ENCODE results near the gene LRRC2.
"Not testable (repeated sequence)": the region's sequence is repeated elsewhere in the genome, so short reads cannot be mapped to it uniquely, and the experiment has no call there.

Gene LRRC2

DNA sequence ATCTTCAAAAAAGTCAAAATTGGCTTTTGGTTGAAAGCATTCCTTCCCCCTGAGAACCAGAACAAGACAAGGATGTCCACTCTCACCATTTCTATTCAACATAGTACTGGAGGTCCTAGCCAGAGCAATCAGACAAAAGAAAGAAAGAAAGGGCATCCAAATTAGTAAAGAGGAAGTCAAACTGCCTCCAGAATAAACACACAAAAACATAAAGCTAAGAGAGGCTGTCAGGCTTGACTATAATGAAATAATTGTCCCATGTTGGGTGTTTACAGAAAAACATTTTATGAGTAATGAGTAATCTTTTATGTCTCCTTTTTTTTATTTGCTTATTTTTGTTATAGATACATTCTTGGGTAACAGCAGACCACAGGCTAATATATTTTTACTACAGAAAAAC, 27.9 kb upstream of the LRRC2 start:
- TF ChIP-seq ZFX (IDR thresholded peaks at IDR 0.05; ENCODE audit: borderline replicate concordance) = no peak
- TF ChIP-seq, protein P1, sequence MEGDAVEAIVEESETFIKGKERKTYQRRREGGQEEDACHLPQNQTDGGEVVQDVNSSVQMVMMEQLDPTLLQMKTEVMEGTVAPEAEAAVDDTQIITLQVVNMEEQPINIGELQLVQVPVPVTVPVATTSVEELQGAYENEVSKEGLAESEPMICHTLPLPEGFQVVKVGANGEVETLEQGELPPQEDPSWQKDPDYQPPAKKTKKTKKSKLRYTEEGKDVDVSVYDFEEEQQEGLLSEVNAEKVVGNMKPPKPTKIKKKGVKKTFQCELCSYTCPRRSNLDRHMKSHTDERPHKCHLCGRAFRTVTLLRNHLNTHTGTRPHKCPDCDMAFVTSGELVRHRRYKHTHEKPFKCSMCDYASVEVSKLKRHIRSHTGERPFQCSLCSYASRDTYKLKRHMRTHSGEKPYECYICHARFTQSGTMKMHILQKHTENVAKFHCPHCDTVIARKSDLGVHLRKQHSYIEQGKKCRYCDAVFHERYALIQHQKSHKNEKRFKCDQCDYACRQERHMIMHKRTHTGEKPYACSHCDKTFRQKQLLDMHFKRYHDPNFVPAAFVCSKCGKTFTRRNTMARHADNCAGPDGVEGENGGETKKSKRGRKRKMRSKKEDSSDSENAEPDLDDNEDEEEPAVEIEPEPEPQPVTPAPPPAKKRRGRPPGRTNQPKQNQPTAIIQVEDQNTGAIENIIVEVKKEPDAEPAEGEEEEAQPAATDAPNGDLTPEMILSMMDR (IDR thresholded peaks at IDR 0.05) = no peak
- H3K27ac ChIP-seq = peak overlapping the region; percentile 59

DNA sequence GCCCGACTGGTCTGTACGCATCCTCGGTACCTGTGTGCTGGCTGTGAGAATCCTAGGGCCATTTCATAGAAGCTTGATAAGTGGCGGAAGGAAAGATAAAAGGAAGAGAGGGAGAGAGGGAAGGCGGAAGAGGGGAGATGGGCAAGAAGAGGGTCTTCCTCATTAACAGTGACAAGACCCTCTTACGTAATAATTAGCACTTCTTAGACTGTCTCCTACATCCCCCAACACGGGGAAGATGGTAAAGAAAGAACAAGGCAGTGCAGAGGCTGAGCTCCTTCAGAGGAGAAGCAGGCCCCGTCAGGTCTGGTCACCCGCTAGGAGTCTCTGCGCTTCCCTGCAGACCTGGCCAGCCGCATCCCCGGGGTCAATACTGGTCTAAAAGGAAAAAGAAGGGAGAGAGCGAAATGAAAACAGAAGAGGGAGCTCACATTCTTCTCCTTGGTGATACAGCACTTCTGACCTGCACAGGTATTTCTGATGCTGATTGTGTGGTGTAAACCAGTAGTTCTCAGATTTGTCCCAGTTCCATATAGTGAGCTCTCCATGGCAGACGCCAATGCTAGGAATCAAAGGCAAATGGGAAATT, 27.3 kb upstream of the LRRC2 start:
- TF ChIP-seq ZFX (IDR thresholded peaks at IDR 0.05; ENCODE audit: borderline replicate concordance) = no peak
- TF ChIP-seq, protein P1 (IDR thresholded peaks at IDR 0.05) = no peak

DNA sequence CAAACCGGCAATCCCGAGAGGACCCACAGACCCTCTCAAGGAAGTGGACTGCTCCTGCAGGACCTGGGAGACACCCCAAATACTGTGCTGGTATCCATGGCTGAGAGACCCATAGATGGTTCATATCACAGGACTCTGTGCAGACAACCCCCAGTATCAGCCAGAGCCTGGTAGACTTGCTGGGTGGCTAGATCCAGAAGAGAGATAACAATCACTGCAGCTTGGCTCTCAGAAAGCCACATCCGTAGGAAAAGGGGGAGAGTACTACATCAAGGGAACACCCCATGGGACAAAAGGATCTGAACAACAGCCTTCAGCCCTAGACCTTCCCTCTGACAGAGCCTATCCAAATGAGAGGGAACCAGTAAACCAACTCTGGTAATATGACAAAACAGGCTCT, 21.2 kb upstream of the LRRC2 start:
- H3K27ac ChIP-seq = not testable (repeated sequence)

More for the DNA sequence above, 27.3 kb upstream of the LRRC2 start:
- H3K27ac ChIP-seq = peak overlapping the region; percentile 59

DNA sequence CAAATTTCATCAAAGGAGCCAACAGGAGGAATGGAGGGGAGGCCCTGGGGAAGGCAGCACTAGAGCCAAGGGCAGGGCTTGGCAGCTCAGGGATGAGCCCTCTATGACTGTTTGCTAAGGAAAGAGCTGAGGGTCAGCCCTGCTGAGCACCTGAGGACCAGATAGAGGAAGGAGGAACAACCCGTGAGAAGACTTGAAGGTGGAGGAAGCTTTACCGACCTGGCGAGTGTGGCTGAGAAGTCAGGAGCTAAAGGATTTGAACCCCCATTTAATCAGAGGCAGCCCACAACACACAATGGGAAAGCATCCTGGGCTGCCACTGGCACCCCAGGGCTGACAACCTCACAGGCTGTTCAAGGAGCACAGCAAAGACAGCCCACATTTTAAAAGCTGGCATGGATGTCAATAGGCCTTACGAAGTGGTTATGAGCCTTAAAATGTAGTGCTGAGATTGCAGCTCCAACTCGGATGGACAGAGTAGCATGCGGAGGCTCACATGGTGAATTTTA, 20.7 kb upstream of the LRRC2 start:
- TF ChIP-seq, protein P1 (IDR thresholded peaks at IDR 0.05) = no peak
- no peak for TF ChIP-seq ZFX (IDR thresholded peaks at IDR 0.05; ENCODE audit: borderline replicate concordance)
- peak overlapping the region; percentile 54 for H3K27ac ChIP-seq

DNA sequence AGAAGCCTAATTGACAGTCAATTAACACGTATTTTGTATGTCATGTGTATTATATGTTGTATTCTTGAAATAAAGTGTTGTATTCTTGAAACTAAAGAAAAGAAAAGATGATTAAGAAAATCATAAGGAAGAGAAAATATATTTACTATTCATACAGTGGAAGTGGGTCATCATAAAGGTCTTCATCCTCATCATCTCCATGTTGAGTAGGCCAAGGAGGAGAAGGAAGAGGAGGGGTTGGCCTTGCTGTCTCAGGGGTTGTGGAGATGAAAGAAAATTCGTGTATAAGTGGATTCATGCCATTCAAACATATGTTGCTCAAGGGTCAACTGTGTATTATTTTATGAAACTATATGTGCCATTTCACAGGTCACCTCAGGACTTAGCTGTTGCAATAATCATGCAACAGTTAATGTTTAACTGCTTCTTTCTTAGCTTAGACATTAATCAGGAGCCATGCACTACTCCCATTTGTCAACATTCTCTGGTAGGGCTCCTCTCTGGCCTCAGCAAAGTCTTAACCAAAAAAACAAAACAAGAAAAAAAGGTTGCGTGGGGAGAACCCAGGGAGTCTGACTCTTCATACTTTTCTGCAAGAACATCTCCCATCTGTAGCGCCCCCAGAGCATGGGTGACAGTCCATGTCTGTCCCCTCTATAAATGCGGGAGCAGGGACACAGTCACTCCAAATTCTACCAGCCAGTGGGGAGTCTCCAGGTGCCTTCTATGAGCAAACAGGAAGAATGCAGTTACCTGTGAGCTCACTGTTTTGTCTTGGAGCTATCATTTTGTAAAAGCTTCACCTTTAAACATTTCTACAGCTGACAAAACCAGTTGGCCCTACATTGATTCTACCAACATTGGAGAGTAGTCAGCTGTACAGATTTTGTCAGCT, 19.9 kb upstream of the LRRC2 start:
- TF ChIP-seq, protein P1 (IDR thresholded peaks at IDR 0.05) = no peak
- TF ChIP-seq ZFX (IDR thresholded peaks at IDR 0.05; ENCODE audit: borderline replicate concordance) = no peak
- peak overlapping the region; percentile 54 for H3K27ac ChIP-seq

DNA sequence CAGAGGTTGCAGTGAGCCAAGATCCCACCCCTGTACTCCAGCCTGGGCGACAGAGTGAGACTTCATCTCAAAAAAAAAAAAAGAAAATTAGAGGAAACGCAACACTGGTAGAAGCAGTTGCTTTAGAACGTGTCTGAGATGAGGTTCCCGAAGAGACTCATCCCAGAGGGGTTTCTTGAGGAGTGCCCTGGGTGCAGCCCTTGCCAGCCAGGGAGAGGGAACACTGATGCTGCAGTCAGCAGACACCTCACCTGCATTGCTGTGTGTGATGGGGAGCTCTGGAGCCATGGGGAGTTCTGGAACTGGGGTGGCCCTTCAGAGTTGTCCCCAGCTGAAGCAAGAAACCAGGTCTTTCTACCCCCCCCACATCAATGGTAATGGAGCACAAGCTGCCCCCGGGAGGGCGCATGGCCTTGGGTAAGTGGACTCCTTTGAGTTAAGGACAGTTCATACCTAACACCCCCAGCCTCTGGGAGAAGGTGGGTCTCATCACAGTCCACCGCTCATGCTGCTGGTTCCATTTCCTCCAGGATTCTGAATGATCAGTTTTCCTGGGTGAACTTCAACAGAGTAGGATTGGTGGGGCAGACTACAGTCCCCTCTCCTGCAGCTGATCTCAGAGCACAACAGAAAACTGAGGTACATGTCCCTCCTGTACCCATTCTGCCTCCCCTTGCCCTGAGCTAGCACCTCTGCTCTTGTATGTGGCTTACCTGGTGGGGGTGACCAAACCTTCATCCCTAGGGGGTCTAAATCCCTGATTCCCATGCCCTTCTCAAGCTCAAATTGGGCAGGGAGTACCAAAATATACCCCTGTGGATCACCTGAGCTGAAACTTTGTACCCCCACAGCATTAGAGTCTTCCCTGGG, 18.7 kb upstream of the LRRC2 start:
- H3K27ac ChIP-seq = peak overlapping the region; percentile 54; the same call in 1 of the 2 replicates
- TF ChIP-seq, protein P1 (IDR thresholded peaks at IDR 0.05) = no peak
- no peak for TF ChIP-seq ZFX (IDR thresholded peaks at IDR 0.05; ENCODE audit: borderline replicate concordance)

DNA sequence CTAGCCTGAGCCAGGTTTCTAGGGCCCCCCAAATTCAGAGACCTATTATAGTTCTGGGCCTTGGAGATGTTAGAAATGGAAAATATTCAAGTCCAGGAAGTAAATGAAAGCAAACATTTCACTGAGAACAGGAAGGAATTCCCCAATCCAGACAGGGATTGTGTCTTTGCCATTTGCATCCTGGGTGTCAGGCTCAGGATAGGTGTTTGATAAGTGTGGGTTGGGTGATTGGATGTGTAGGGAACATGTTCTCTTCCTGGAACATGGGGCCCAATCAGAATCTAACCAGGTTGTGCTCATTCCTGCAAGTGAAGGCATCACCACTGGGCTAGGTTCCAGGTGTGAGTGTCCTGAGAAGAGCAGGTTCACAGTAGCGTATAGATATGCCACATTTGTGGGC, 14.6 kb upstream of the LRRC2 start:
- no peak overlapping the region for H3K27ac ChIP-seq
- TF ChIP-seq, protein P1 (IDR thresholded peaks at IDR 0.05) = no peak
- no peak for TF ChIP-seq ZFX (IDR thresholded peaks at IDR 0.05; ENCODE audit: borderline replicate concordance)
